ENCODE data around the gene G6PC1. TPM values are rescaled to one million over a fixed set of nuclear protein-coding genes. Genes with fewer than 3 reads are reported as not detected.
A peak's percentile ranks its signal among the peaks of the same experiment; 100 is the strongest.
"Not testable (repeated sequence)": the region's sequence is repeated elsewhere in the genome, so short reads cannot be mapped to it uniquely, and the experiment has no call there.

G6PC1 gene
- total RNA-seq, 1 experiment from 2014 or later, result not detected

- DNase-seq (ENCODE audit: low spot score), result not testable (repeated sequence)
These were observed 26.5 kb upstream of the G6PC1 start for GRCh38 chr17:42873932-42874695.

GRCh38 chr17:42877037-42877436, 23.6 kb upstream of the G6PC1 start:
- no peak for DNase-seq (ENCODE audit: low spot score)

DNA sequence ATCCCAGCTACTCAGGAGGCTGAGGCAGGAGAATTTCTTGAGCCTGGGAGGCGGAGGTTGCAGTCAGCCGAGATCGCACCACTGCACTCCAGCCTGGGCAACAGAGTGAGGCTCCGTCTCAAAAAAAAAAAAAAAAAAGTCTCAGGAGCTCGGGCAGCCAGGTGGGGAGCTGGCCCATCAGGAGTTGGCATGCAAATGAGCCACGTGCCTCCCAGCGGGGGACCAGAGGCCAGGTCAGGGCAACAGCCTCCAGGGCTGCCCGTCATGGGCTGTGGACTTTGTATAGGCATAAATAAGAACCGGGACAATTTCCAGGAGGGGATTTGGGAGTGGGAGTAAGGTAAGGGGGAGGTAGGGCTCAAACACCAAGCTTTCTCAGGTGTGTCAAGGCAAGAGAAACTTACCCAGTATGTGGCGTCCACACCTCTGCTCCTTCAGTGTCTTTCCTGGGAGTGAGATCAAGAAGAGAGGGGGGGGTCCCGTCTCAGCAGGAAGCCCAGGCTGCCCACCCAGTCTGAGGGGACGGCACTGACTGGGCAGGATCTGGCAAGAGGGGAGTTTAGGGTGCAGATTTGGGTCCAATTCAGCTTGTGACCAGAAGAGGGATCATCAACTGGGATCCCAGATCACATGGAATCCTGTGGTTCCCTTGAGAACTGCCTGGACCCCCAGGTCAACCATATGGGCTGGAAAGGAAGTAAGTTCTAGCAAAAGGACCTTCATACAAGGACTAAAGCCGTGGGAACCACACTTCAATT, 22.3 kb upstream of the G6PC1 start:
- no peak for DNase-seq (ENCODE audit: low spot score)

- DNase-seq (ENCODE audit: low spot score), result no peak
These were observed 21.5 kb upstream of the G6PC1 start for GRCh38 chr17:42878924-42879595.

GRCh38 chr17:42879596-42879985, 21.0 kb upstream of the G6PC1 start:
- no peak for DNase-seq (ENCODE audit: low spot score)

DNA sequence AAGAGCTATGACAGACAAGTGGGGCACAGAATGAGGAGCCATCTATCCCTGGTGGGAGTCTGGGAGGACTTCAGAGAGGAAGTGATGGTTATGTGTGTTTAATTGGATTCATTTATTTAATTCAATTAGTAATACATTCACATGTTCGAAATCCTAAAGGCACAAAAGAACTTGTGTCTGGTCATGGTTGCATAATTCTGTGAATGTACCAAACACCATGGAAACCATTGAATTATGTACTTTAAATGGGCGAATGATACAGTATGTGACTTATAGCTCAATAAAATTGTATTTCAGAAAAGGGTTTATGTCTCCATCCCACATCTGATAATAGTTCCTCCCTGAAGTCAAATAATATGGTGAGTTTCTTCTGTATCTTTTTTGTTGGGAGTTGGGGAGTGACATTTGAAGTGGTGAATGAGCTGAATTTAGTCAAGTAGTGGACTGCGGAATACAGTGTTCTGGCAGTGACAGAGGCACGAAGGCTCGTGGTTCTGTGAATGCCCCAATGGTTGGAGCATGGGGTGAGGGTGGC, 19.8 kb upstream of the G6PC1 start:
- DNase-seq (ENCODE audit: low spot score), result no peak

DNA sequence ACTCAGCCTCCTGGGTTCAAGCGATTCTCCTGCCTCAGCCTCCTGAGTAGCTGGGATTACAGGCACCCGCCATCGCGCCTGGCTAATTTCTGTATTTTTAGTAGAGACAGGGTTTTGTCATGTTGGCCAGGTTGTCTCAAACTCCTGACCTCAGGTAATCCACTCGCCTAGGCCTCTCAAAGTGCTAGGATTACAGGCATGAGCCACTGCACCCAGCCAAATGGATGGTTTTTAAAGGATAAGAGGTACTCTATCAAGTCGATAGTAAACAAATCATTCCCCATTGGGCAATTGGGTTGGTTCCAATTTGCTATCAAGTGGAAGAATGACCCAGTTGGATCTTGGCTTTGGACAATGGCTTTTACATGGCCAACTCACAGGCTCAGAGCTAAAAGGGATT, 18.9 kb upstream of the G6PC1 start:
- DNase-seq (ENCODE audit: low spot score), result not testable (repeated sequence)

DNA sequence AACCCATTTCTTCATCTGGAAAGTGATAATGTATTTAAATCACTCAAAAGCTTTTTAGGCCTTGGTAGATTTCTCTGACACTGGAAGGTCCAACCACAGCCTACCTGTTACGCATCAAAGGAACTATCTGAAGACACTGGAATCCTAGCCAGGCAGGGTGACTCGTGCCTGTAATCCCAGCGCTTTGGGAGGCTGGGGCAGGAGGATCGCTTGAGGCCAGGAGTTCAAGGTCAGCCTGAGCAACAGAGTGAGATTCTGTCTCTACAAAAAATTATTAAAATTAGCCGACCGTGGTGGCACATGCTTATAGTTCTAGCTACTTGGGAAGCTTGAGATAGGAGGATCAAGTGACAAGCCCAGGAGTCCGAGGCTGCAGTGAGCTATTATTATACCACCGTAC, 18.4 kb upstream of the G6PC1 start:
- no peak for DNase-seq (ENCODE audit: low spot score)

- peak; percentile 14 for DNase-seq (ENCODE audit: low spot score)
These were observed 16.6 kb upstream of the G6PC1 start for GRCh38 chr17:42883802-42884558.

- not testable (repeated sequence) for DNase-seq (ENCODE audit: low spot score)
These were observed 14.8 kb upstream of the G6PC1 start for GRCh38 chr17:42885806-42886205.

GRCh38 chr17:42886283-42887176, 14.1 kb upstream of the G6PC1 start:
- no peak for DNase-seq (ENCODE audit: low spot score)

DNA sequence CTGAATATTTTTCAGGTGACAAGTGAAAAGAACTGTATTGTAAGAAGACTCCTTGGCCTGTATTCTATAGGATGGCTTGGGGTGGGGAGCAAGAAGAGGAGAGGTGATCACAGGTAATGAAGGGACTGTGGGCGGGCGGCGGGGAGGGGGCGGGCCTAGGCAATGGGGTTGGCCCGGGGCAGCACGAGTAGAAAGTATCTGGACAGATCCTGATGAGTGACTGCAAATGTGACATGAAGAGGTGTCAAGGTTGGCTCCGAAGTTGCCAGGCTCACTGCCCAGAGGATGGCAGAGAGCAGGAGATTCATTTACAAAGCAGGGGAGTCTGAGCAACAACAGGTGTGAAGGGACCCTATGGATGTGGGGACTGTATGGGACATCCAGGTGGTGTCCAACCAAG, 10.8 kb upstream of the G6PC1 start:
- DNase-seq (ENCODE audit: low spot score), result no peak

GRCh38 chr17:42891539-42892152, 9.0 kb upstream of the G6PC1 start:
- DNase-seq (ENCODE audit: low spot score), result no peak

DNA sequence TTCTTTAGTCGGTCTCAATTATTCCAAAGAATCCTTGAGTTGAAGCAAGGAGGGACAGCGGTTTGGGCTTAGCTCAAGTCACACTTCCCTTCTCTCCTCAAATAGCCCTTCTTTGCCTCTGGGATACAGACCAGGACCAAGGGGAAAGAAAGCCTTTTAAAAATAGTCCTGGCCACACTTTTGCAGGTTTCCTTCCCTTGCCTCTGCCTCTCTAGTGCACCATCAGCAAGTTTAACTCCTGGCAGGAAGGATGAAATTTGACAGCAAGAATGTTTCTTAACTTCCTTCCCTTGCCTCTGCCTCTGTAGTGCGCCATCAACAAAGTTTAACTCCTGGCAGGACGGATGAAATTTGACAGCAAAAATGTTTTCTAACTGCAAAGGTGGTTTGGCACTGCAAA, 7.2 kb upstream of the G6PC1 start:
- no peak for DNase-seq (ENCODE audit: low spot score)

DNA sequence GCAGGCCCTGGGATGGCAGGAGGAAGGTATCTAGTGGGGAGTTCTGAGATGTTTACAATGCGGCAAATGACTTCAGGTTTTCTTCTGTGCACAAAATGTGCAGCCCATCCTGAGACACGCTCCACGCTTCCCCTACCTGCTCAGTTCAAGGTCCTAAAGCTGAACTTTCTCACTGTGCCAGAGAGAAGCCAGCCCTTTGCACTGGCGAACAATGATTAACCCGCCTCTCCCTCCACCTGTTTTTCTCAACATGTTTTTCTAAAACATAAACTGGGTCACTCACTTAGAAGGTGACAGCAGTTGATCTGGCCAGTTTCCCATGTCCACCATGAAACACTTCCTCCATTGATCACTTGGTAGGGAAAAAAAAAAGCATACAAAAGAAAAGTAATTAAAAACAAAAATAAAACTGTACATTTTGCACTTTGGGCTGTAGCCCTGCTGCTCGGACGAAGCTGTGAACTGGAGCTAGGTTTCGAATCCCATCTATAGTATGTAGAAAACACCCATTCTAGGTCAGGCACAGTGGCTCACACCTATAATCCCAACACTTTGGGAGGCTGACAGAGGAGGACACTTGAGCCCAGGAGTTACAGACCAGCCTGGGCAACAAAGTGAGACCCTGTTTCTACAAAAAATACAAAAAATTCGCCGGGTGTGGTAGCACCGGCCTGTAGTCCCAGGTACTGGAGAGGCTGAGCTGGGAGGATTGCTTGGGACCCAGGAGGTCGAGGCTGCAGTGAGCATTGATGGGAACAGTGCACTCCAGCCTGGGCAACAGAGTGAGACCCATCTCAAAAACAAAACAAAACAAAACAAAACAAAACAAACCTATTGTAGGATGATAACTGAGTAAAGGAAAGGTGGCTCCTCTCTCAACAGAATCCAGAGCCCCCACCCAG, 6.1 kb upstream of the G6PC1 start:
- DNase-seq (ENCODE audit: low spot score), result no peak

- peak; percentile 84 for DNase-seq (ENCODE audit: low spot score)
These were observed 5.4 kb upstream of the G6PC1 start for GRCh38 chr17:42895185-42895555.

DNA sequence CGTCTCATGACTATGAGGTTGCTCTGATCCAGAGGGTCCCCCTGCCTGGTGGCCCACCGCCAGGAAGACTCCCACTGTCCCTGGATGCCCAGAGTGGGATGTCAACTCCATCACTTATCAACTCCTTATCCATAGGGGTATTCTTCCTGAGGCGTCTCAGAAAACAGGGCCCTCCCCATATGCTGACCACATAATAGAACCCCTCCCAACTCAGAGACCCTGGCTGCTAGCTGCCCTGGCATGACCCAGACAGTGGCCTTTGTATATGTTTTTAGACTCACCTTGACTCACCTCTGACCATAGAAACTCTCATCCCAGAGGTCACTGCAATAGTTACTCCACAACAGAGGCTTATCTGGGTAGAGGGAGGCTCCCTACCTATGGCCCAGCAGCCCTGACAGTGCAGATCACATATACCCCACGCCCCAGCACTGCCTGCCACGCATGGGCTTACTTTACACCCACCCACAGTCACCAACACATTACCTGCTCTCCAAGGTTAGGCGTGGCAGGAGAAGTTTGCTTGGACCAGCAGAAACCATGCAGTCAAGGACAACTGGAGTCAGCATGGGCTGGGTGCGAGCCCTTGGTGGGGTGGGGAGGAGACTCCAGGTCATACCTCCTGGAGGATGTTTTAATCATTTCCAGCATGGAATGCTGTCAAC, 2.3 kb upstream of the G6PC1 start:
- no peak for DNase-seq (ENCODE audit: low spot score)

DNA sequence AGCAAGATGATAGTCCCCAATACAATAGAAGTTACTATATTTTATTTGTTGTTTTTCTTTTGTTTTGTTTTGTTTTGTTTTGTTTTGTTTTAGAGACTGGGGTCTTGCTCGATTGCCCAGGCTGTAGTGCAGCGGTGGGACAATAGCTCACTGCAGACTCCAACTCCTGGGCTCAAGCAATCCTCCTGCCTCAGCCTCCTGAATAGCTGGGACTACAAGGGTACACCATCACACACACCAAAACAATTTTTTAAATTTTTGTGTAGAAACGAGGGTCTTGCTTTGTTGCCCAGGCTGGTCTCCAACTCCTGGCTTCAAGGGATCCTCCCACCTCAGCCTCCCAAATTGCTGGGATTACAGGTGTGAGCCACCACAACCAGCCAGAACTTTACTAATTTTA, 618 bp upstream of the G6PC1 start:
- not testable (repeated sequence) for DNase-seq (ENCODE audit: low spot score)
